Left ventricle myocardium inferior (tissue), 1 donor: ENCODE data around the gene ZNF556. TPM values are rescaled to one million over a fixed set of nuclear protein-coding genes. Genes with fewer than 3 reads are reported as not detected.

Source experiments
- DNase-seq: peaks from one replicate; pipeline ENCODE4 v3.0.0-alpha.2; 2020
- H3K27ac ChIP-seq: fragments of 200-600 bp; replicated peaks from 2 replicates; pipeline ENCODE4 v1.8.0; 2021
- H3K27me3 ChIP-seq: fragments of 200-600 bp; 2 replicates; pipeline ENCODE4 v1.8.0; 2021; ENCODE audit warnings: low read depth
- H3K36me3 ChIP-seq: fragments of 200-600 bp; 2 replicates; pipeline ENCODE4 v1.8.0; 2021
- H3K4me1 ChIP-seq: fragments of 200-600 bp; 2 replicates; pipeline ENCODE4 v1.8.0; 2021
- H3K4me3 ChIP-seq: fragments of 200-600 bp; 2 replicates; pipeline ENCODE4 v1.8.0; 2021; ENCODE audit warnings: mild to moderate bottlenecking, moderate library complexity
- H3K9me3 ChIP-seq: fragments of 200-600 bp; replicated peaks from 2 replicates; pipeline ENCODE4 v1.8.0; 2021
- CTCF ChIP-seq: fragments of 200-600 bp; IDR thresholded peaks from 2 replicates; pipeline ENCODE4 v1.8.0; 2021; ENCODE audit warnings: antibody characterized with exemption, mild to moderate bottlenecking, borderline replicate concordance
- intact Hi-C: fragments of 100-400 bp; cut with micrococcal nuclease; formaldehyde crosslinking; loops from one replicate; pipeline ENCODE4 v1.11.0; 2022
- total RNA-seq: library from RNA; stranded (reverse); fragmentation: NEBNext Ultra II Directional; extraction: Animal tissue kit (Norgen Biotek cat#: 25700); gene quantifications from one replicate; pipeline ENCODE4 v1.2.1, GENCODE V29; 2021
- donor health status: DM: no; HTN: yes; CAD: no; lungs with severe emphysema.

The ZNF556 gene
- total RNA-seq, 1 donor from 2014 or later = not detected

GRCh38 chr19:2824129-2824528 lies 43.0 kb upstream of the ZNF556 start:
- no peak overlapping the region for H3K4me3 ChIP-seq
- no peak overlapping the region for H3K27ac ChIP-seq
- H3K27me3 ChIP-seq = no peaks in the 10 kb centered on the region
- peaks cover 41% of the 10 kb centered on the region for H3K36me3 ChIP-seq
- peaks cover 20% of the 10 kb centered on the region for H3K4me1 ChIP-seq
- no peak for DNase-seq
- H3K9me3 ChIP-seq = peaks cover 13% of the 10 kb centered on the region
- intact Hi-C loops = no loop called here
- no peak for TF ChIP-seq CTCF

- H3K9me3 ChIP-seq = peaks cover 40% of the 10 kb centered on the region
- H3K4me3 ChIP-seq = no peak overlapping the region
- TF ChIP-seq CTCF = no peak
- H3K36me3 ChIP-seq = peaks cover 67% of the 10 kb centered on the region
- DNase-seq = no peak
- H3K4me1 ChIP-seq = no peaks in the 10 kb centered on the region
- no peaks in the 10 kb centered on the region for H3K27me3 ChIP-seq
- H3K27ac ChIP-seq = no peak overlapping the region
- intact Hi-C loops = no loop called here
Observed at GRCh38 chr19:2827022-2827421, 40.1 kb upstream of the ZNF556 start.

- H3K27ac ChIP-seq = no peak overlapping the region
- peaks cover 50% of the 10 kb centered on the region for H3K9me3 ChIP-seq
- DNase-seq = no peak
- H3K27me3 ChIP-seq = no peaks in the 10 kb centered on the region
- H3K36me3 ChIP-seq = peaks cover 77% of the 10 kb centered on the region
- intact Hi-C loops = no loop called here
- H3K4me3 ChIP-seq = no peak overlapping the region
- no peaks in the 10 kb centered on the region for H3K4me1 ChIP-seq
- TF ChIP-seq CTCF = no peak
Observed at GRCh38 chr19:2827840-2828489, 39.2 kb upstream of the ZNF556 start.

GRCh38 chr19:2834294-2834871 lies 32.8 kb upstream of the ZNF556 start:
- no peak overlapping the region for H3K27ac ChIP-seq
- no peaks in the 10 kb centered on the region for H3K27me3 ChIP-seq
- intact Hi-C loops = no loop called here
- no peak for DNase-seq
- H3K36me3 ChIP-seq = peaks cover 88% of the 10 kb centered on the region
- no peaks in the 10 kb centered on the region for H3K4me1 ChIP-seq
- H3K4me3 ChIP-seq = no peak overlapping the region
- TF ChIP-seq CTCF = no peak
- peaks cover 98% of the 10 kb centered on the region for H3K9me3 ChIP-seq

GRCh38 chr19:2837430-2837829 lies 29.7 kb upstream of the ZNF556 start:
- Histone ChIP-seq H3K9me3 (peaks cover 74% of the 10 kb centered on the region), H3K27me3 (no peaks in the 10 kb centered on the region), H3K4me3 (no peak overlapping the region), H3K27ac (no peak overlapping the region), H3K36me3 (peaks cover 60% of the 10 kb centered on the region), H3K4me1 (peaks cover 18% of the 10 kb centered on the region)
- intact Hi-C loops = no loop called here
- DNase-seq = no peak
- no peak for TF ChIP-seq CTCF
